Activated CD4-positive, CD25-positive, alpha-beta regulatory T cell treated with anti-CD3 and anti-CD28 coated beads, Interleukin-2, amount 50 U/mL, for 16 hours (primary cell): ENCODE results near the gene PAGE4.

Source experiments
- DNase-seq: peaks from one replicate; pipeline ENCODE4 v3.0.0-alpha.2; 2020; ENCODE audit warnings: low read depth, low spot score

PAGE4 gene

GRCh38 chrX:49868739-49869138 lies 39.6 kb downstream of the PAGE4 start:
- DNase-seq = no peak

GRCh38 chrX:49876750-49877149 lies 47.6 kb downstream of the PAGE4 start:
- no peak for DNase-seq

- DNase-seq = no peak
Measured at GRCh38 chrX:49877397-49878101, 48.4 kb downstream of the PAGE4 start.

- DNase-seq = no peak
Measured at GRCh38 chrX:49878128-49878833, 49.2 kb downstream of the PAGE4 start.

GRCh38 chrX:49878834-49879655 lies 49.9 kb downstream of the PAGE4 start, which contains the start of gene USP27X:
USP27X (plus strand) TSS chrX:49879484; CDS start chrX:49880308, 824 bp downstream.
- DNase-seq = peak; percentile 49

- DNase-seq = no peak
Measured at GRCh38 chrX:49879656-49880277, 50.7 kb downstream of the PAGE4 start.

- no peak for DNase-seq
Measured at GRCh38 chrX:49880668-49881067, 51.6 kb downstream of the PAGE4 start.
